GM12874 (cell line): ENCODE measurements around the gene SSTR3.
A peak's percentile ranks its signal among the peaks of the same experiment; 100 is the strongest.

Experiments
- CTCF ChIP-seq: IDR thresholded peaks from 2 replicates; pipeline ENCODE4 v1.5.1; 2011; ENCODE audit warnings: low read depth, mild to moderate bottlenecking, control low read depth, low read length, moderate library complexity; ENCODE audit not compliant: insufficient read depth

The SSTR3 gene

GRCh38 chr22:37212174-37212906 is at the start of gene SSTR3:
Gene SSTR3 (minus strand): TSS chr22:37212477. CDS start chr22:37207803, 4,674 bp downstream.
- TF ChIP-seq CTCF, result no peak

DNA sequence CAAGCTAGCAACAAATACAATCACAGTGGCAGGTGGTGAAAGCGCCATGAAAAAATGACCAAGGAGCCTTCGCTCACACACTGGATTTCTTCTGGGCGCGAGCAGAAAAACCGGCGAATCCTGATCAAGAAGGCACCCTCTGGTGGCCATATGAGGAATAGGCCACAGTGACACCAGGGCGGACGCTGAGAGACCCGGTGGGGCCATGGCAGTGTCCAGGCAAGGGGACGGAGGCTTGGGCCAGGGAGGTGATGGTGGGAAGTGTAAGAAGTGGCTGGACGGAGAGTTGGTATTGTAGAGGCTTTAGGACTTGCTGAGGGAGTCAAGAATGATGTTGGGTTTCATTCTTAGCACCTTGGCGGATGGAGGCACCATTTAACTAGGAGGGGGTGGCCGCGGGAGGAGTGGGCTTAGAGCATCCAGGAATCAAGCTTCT is 48.6 kb upstream of the SSTR3 start:
- TF ChIP-seq CTCF, result peak; percentile 93

- no peak for TF ChIP-seq CTCF
Measured at GRCh38 chr22:37260155-37260795, 48.0 kb upstream of the SSTR3 start.

GRCh38 chr22:37259540-37260029 is 47.3 kb upstream of the SSTR3 start:
- TF ChIP-seq CTCF, result peak; percentile 58

- TF ChIP-seq CTCF, result no peak
Measured at GRCh38 chr22:37258753-37259401, 46.6 kb upstream of the SSTR3 start.

- no peak for TF ChIP-seq CTCF
Measured at GRCh38 chr22:37258005-37258752, 45.9 kb upstream of the SSTR3 start.
